Mammary epithelial cell (primary cell): ENCODE results near the gene TLE6.

Source experiments
- EZH2 ChIP-seq: IDR thresholded peaks from 2 replicates; pipeline ENCODE4 v1.6.1; 2012; ENCODE audit warnings: low read length, inconsistent platforms, borderline replicate concordance
- TF ChIP-seq, protein P1 (sequence below), 2 donors: IDR thresholded peaks in 1 of 2; conservative IDR thresholded peaks in 1 of 2; 2 replicates each; pipeline ENCODE4 v1.5.1; 2011 to 2012; ENCODE audit warnings: inconsistent platforms in 2 of 2, low read length in 2 of 2, mild to moderate bottlenecking in 2 of 2, control low read depth in 1 of 2, low read depth in 1 of 2; ENCODE audit not compliant: insufficient read depth in 1 of 2; ENCODE audit errors: extremely low read depth in 1 of 2

DNA sequence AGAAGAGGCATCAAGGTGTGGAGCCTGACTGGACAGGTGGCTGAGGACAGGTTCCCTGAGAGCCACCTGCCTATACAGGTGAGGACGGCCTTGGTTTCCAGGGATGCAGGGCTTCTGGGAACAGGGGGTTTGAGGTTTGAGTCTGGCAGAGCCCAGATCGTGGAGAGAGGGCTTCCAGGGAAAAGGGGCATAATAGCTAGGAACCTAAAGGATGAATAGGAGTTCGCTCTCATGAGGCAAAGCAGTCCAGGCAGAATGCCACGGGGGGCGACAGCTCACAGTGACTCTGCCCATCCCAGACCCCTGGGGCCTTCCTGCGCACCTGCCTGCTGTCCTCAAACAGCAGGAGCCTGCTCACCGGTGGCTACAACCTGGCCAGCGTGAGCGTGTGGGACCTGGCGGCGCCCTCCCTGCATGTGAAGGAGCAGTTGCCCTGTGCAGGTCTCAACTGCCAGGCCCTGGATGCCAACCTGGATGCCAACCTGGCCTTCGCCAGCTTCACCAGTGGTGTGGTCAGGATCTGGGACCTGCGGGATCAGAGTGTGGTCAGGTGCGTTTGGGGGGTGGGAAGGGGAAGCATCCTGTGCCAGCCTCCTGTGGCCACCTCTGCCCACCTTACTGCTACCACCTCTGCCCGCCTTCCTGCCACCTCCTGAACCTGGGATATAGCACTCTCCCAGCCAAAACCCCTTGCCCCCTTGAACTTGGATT lies 12.0 kb downstream of the TLE6 start:
- TF ChIP-seq, protein P1, sequence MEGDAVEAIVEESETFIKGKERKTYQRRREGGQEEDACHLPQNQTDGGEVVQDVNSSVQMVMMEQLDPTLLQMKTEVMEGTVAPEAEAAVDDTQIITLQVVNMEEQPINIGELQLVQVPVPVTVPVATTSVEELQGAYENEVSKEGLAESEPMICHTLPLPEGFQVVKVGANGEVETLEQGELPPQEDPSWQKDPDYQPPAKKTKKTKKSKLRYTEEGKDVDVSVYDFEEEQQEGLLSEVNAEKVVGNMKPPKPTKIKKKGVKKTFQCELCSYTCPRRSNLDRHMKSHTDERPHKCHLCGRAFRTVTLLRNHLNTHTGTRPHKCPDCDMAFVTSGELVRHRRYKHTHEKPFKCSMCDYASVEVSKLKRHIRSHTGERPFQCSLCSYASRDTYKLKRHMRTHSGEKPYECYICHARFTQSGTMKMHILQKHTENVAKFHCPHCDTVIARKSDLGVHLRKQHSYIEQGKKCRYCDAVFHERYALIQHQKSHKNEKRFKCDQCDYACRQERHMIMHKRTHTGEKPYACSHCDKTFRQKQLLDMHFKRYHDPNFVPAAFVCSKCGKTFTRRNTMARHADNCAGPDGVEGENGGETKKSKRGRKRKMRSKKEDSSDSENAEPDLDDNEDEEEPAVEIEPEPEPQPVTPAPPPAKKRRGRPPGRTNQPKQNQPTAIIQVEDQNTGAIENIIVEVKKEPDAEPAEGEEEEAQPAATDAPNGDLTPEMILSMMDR (conservative IDR thresholded peaks at IDR 0.05 in 1 of 2, IDR thresholded peaks at IDR 0.05 in 1 of 2; ENCODE audit: extremely low read depth in 1 of 2, insufficient read depth in 1 of 2, low read depth in 1 of 2, low read length in 2 of 2) = no peak
- TF ChIP-seq EZH2 = no peak
